A673 (cell line): ENCODE data around the gene KLRG1. TPM values are rescaled to one million over a fixed set of nuclear protein-coding genes. Genes with fewer than 3 reads are reported as not detected.

Experiments
- BruUV-seq: library from RNA; stranded (reverse); fragments of 400-500 nt; replicated peaks from 2 replicates; lab custom pipeline; 2021; lab: Mats Ljungman, UMichigan
- CTCF ChIA-PET: fragments of 300-600 bp; sonication (Branson Sonifier 250); formaldehyde crosslinking; loops from one replicate; lab custom pipeline; 2022; ENCODE audit warnings: antibody characterized with exemption; lab: Charles Lee
- POLR2A ChIA-PET: fragments of 300-600 bp; sonication (Branson Sonifier 250); formaldehyde crosslinking; loops from one replicate; lab custom pipeline; 2022; ENCODE audit warnings: antibody characterized with exemption; ENCODE audit not compliant: low non-redundant PET; lab: Charles Lee
- DNase-seq: peaks from one replicate; pipeline ENCODE4 v3.0.0-alpha.2; 2015; ENCODE audit warnings: low spot score
- H3K27ac ChIP-seq: fragments of 200-600 bp; sonication (generic); 2 replicates; pipeline ENCODE4 v1.5.1; 2016; ENCODE audit warnings: mixed run types, low read depth, mild to moderate bottlenecking, mixed read lengths, antibody characterized with exemption, low read length; ENCODE audit not compliant: poor library complexity, severe bottlenecking
- H3K27me3 ChIP-seq: fragments of 200-600 bp; sonication (generic); replicated peaks from 2 replicates; pipeline ENCODE4 v1.6.1; 2017; ENCODE audit warnings: mixed run types, low read depth, mild to moderate bottlenecking, mixed read lengths, antibody characterized with exemption, low read length; ENCODE audit not compliant: insufficient read depth, poor library complexity
- H3K36me3 ChIP-seq: fragments of 200-600 bp; sonication (generic); 2 replicates; pipeline ENCODE4 v1.6.1; 2016; ENCODE audit warnings: mixed run types, mild to moderate bottlenecking, mixed read lengths, antibody characterized with exemption, low read length; ENCODE audit not compliant: insufficient read depth, poor library complexity, severe bottlenecking
- H3K4me1 ChIP-seq: fragments of 200-600 bp; sonication (generic); 2 replicates; pipeline ENCODE4 v1.6.1; 2017; ENCODE audit warnings: mixed run types, mild to moderate bottlenecking, mixed read lengths, antibody characterized with exemption, low read length; ENCODE audit not compliant: insufficient read depth, poor library complexity, severe bottlenecking
- H3K4me3 ChIP-seq: fragments of 200-600 bp; sonication (generic); 2 replicates; pipeline ENCODE4 v1.5.1; 2016; ENCODE audit warnings: low read depth, mixed run types, mild to moderate bottlenecking, mixed read lengths, low read length; ENCODE audit not compliant: poor library complexity, severe bottlenecking
- H3K9me3 ChIP-seq: fragments of 200-600 bp; sonication (generic); 2 replicates; pipeline ENCODE4 v1.6.1; 2016; ENCODE audit warnings: mixed run types, low read depth, mild to moderate bottlenecking, mixed read lengths, antibody characterized with exemption, low read length; ENCODE audit not compliant: poor library complexity, severe bottlenecking
- EZH2 ChIP-seq: fragments of 200-600 bp; sonication (generic); IDR thresholded peaks from 2 replicates; pipeline ENCODE4 v1.6.1; 2017; ENCODE audit warnings: borderline replicate concordance, low read depth, mild to moderate bottlenecking, mixed read lengths, antibody characterized with exemption, low read length; ENCODE audit not compliant: poor library complexity, severe bottlenecking
- intact Hi-C: fragments of 100-400 bp; cut with micrococcal nuclease; formaldehyde crosslinking; loops from one replicate; pipeline ENCODE4 v1.10.0; 2022; ENCODE audit not compliant: unreplicated experiment
- total RNA-seq: library from RNA; stranded (reverse); gene quantifications from 2 replicates; pipeline ENCODE4 v1.2.3, GENCODE V29; 2021
- TF ChIP-seq, protein P1 (sequence below): fragments of 300-800, 200-600 bp; sonication (generic); conservative IDR thresholded peaks from 2 replicates; pipeline ENCODE4 v1.5.1; 2017; ENCODE audit warnings: low read depth, mild to moderate bottlenecking, antibody characterized with exemption, low read length, moderate library complexity, mixed read lengths

Gene KLRG1
- total RNA-seq, 1 experiment from 2014 or later, result 1.2 TPM

DNA sequence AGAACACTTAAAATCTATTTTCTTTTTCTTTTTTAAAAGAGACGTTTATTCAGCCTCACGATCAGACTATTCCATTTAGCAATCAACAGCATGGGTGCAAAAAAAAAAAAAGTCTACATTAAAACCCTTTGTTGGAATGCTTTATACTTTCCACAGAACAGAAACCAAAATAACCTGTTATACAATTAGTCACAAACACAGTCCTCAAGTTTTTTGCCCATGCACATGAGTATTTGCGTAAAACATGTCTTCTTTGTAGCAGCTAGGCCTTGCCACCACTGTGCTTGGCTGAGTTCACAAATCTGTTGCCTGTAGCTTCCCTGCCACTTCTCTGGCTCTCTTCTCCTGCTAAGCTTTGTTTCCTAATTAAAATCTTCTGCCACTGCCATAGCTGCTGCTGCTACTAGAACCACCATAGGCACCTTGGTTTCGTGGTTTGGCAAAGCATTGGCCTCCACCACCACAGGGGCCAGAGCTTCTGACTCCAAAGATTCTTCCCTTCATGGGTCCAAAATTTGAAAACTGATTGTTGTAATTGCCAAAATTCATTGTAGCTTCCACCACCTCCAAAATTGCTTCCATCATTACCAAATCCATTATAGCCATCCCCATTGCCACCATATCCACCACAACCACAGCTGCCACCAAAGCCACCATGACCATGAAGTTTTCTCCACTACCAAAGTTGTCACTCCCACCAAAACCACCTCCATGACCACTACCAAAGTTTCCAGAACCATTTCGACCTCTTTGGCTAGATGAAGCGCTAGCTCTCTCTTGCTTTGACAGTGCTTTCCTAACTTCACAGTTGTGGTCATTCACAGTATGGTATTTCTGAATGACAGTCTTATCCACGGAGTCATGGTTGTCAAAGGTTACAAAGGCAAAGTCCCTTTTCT, 38.1 kb downstream of the KLRG1 start:
- Histone ChIP-seq H3K36me3 (no peaks in the 10 kb centered on the region), H3K27ac (no peak overlapping the region), H3K4me1 (no peaks in the 10 kb centered on the region), H3K9me3 (no peaks in the 10 kb centered on the region), H3K4me3 (no peak overlapping the region), H3K27me3 (no peaks in the 10 kb centered on the region)
- intact Hi-C loops, result no loop called here
- DNase-seq, result no peak
- CTCF ChIA-PET, result no interaction called here
- BruUV-seq, result no TSS peak
- POLR2A ChIA-PET, result interaction anchor here (0.6 kb wide), 1 partner anchor 48 kb away, joined by 6 read pairs; no protein-coding TSS in a partner anchor
- no peak for TF ChIP-seq EZH2
- TF ChIP-seq, protein P1, sequence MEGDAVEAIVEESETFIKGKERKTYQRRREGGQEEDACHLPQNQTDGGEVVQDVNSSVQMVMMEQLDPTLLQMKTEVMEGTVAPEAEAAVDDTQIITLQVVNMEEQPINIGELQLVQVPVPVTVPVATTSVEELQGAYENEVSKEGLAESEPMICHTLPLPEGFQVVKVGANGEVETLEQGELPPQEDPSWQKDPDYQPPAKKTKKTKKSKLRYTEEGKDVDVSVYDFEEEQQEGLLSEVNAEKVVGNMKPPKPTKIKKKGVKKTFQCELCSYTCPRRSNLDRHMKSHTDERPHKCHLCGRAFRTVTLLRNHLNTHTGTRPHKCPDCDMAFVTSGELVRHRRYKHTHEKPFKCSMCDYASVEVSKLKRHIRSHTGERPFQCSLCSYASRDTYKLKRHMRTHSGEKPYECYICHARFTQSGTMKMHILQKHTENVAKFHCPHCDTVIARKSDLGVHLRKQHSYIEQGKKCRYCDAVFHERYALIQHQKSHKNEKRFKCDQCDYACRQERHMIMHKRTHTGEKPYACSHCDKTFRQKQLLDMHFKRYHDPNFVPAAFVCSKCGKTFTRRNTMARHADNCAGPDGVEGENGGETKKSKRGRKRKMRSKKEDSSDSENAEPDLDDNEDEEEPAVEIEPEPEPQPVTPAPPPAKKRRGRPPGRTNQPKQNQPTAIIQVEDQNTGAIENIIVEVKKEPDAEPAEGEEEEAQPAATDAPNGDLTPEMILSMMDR, result no peak

DNA sequence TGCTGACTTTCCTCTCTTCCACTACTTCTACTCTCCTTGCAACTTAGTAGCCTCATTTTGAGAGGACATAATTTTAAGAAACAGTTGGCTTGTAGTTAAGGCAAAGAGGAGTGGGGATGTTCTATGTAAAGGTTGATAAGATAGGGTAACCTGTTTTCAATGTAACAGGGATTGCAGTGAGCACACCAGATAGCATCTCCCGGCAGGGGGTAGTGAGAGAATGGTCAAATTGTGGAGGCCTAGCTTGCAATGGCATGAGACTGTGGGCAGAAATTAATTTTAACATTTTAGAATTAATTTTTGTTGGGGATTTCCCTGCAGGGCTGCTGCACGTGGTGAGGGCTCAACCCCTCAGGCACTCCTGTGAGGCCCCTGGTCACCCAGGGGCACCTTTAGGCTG, 41.4 kb downstream of the KLRG1 start:
- ChIA-PET POLR2A (interaction anchor here (0.7 kb wide), 1 partner anchor 475 kb away, joined by 5 read pairs; no protein-coding TSS in a partner anchor), CTCF (no interaction called here)
- Histone ChIP-seq H3K4me3 (no peak overlapping the region), H3K27ac (no peak overlapping the region), H3K4me1 (no peaks in the 10 kb centered on the region), H3K36me3 (no peaks in the 10 kb centered on the region), H3K27me3 (no peaks in the 10 kb centered on the region), H3K9me3 (no peaks in the 10 kb centered on the region)
- intact Hi-C loops, result no loop called here
- DNase-seq, result no peak
- TF ChIP-seq, protein P1, result no peak
- no peak for TF ChIP-seq EZH2
- no TSS peak for BruUV-seq

DNA sequence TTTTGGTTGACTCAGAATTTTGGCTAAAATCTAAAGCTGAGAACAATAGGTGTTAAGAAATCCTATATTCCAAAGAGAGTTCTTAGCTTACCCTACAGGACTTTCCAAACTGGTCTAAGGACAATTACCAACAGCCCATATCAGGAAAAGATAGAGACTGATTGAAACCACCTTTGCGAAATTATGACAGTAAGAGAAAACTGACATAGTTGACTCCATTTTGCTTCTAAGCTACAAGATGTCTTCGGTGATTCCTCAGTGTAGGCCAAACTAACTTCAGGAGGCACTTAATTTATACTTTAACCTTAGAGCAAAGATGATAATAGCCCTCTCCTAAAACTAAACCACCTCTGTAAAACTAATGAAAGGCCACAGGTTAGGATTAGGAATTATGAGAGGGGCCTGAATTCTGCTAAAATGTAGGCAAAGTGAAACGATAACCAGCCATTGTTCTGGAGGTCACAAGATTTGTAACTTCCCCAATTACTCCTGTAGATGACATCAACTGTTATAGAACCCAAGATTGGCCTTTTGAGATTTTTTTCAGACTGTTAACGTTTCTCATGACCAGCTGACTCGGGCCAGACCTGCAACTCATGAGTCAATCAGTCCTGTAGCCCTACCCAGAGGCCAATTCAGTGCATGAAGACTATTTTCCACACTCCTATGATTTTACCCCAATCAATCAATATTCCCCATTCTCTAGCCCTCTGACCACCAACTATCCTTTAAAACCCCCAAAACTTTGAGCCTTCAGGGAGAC, 43.0 kb downstream of the KLRG1 start:
- TF ChIP-seq, protein P1, result no peak
- no peaks in the 10 kb centered on the region for H3K27me3 ChIP-seq
- H3K9me3 ChIP-seq, result no peaks in the 10 kb centered on the region
- POLR2A ChIA-PET, result no interaction called here
- H3K4me1 ChIP-seq, result no peaks in the 10 kb centered on the region
- intact Hi-C loops, result no loop called here
- no TSS peak for BruUV-seq
- no peak overlapping the region for H3K4me3 ChIP-seq
- no peak for DNase-seq
- H3K36me3 ChIP-seq, result no peaks in the 10 kb centered on the region
- H3K27ac ChIP-seq, result no peak overlapping the region
- CTCF ChIA-PET, result no interaction called here
